ENCODE results near the gene AAGAB. TPM values are rescaled to one million over a fixed set of nuclear protein-coding genes. Genes with fewer than 3 reads are reported as not detected.
A peak's percentile ranks its signal among the peaks of the same experiment; 100 is the strongest.

Gene AAGAB
- polyA plus RNA-seq, 1 donor, result 31.1 TPM

- H3K27ac ChIP-seq (ENCODE audit: low read length), result peak overlapping the region; percentile 62
- peaks cover 10% of the 10 kb centered on the region for H3K4me1 ChIP-seq (ENCODE audit: control insufficient read depth, insufficient read depth, low read length)
Observed at GRCh38 chr15:67189326-67190051, 65.0 kb downstream of the AAGAB start.

GRCh38 chr15:67188551-67189218 lies 65.8 kb downstream of the AAGAB start:
- H3K27me3 ChIP-seq (ENCODE audit: control insufficient read depth, insufficient read depth, low read length), result no peaks in the 10 kb centered on the region
- H3K4me3 ChIP-seq (ENCODE audit: low read length), result no peak overlapping the region
- H3K27ac ChIP-seq (ENCODE audit: low read length), result peak overlapping the region; percentile 62
- H3K9me3 ChIP-seq (ENCODE audit: control insufficient read depth, low read depth, low read length), result no peaks in the 10 kb centered on the region
- H3K4me1 ChIP-seq (ENCODE audit: control insufficient read depth, insufficient read depth, low read length), result peaks cover 10% of the 10 kb centered on the region
- 67% methylated on average over 1 of the region's 8 CpGs for WGBS (ENCODE audit: insufficient coverage, low lambda C conversion rate)
- peak in 1 of 2 donors; percentile 36 for DNase-seq
- peaks cover 91% of the 10 kb centered on the region for H3K36me3 ChIP-seq (ENCODE audit: control insufficient read depth, insufficient read depth, low read length)

More at GRCh38 chr15:67189326-67190051, 65.0 kb downstream of the AAGAB start:
- H3K36me3 ChIP-seq (ENCODE audit: control insufficient read depth, insufficient read depth, low read length), result peaks cover 88% of the 10 kb centered on the region
- H3K4me3 ChIP-seq (ENCODE audit: low read length), result no peak overlapping the region
- H3K27me3 ChIP-seq (ENCODE audit: control insufficient read depth, insufficient read depth, low read length), result no peaks in the 10 kb centered on the region
- no peak for DNase-seq
- no peaks in the 10 kb centered on the region for H3K9me3 ChIP-seq (ENCODE audit: control insufficient read depth, low read depth, low read length)
- 90% methylated on average over 2 of the region's 26 CpGs for WGBS (ENCODE audit: insufficient coverage, low lambda C conversion rate)

- H3K36me3 ChIP-seq (ENCODE audit: control insufficient read depth, insufficient read depth, low read length), result peaks cover 90% of the 10 kb centered on the region
- no CpG with 5 or more reads among the region's 12 CpGs for WGBS (ENCODE audit: insufficient coverage, low lambda C conversion rate)
- H3K4me1 ChIP-seq (ENCODE audit: control insufficient read depth, insufficient read depth, low read length), result peaks cover 10% of the 10 kb centered on the region
- DNase-seq, result no peak
- no peaks in the 10 kb centered on the region for H3K9me3 ChIP-seq (ENCODE audit: control insufficient read depth, low read depth, low read length)
- no peaks in the 10 kb centered on the region for H3K27me3 ChIP-seq (ENCODE audit: control insufficient read depth, insufficient read depth, low read length)
- no peak overlapping the region for H3K4me3 ChIP-seq (ENCODE audit: low read length)
- no peak overlapping the region for H3K27ac ChIP-seq (ENCODE audit: low read length)
Observed at GRCh38 chr15:67187351-67187854, 67.1 kb downstream of the AAGAB start.

DNA sequence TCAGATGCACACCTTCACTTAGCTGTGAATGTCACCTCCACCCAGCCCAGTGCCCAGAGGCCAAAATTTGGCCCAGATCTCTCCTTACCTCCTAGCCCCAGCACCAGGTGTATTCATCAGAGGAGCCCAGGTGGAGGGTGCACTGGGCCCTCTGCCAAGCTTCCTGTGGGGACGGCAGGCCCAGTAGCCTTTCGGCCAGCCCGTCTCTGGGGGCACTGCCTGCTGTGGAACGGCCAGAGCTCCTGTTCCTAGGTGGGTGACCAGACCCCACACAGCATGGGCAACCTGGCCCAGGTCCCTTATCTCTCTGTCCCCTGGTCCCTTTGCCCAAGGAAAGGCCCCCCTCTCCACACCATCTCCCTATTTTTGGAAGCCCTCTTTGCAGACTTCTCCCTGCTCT lies 67.8 kb downstream of the AAGAB start:
- no peak overlapping the region for H3K27ac ChIP-seq (ENCODE audit: low read length)
- no peaks in the 10 kb centered on the region for H3K9me3 ChIP-seq (ENCODE audit: control insufficient read depth, low read depth, low read length)
- no peak for DNase-seq
- H3K27me3 ChIP-seq (ENCODE audit: control insufficient read depth, insufficient read depth, low read length), result no peaks in the 10 kb centered on the region
- WGBS (ENCODE audit: insufficient coverage, low lambda C conversion rate), result no CpG with 5 or more reads among the region's 4 CpGs
- H3K4me3 ChIP-seq (ENCODE audit: low read length), result no peak overlapping the region
- peaks cover 87% of the 10 kb centered on the region for H3K36me3 ChIP-seq (ENCODE audit: control insufficient read depth, insufficient read depth, low read length)
- peaks cover 10% of the 10 kb centered on the region for H3K4me1 ChIP-seq (ENCODE audit: control insufficient read depth, insufficient read depth, low read length)

GRCh38 chr15:67186226-67186649 lies 68.2 kb downstream of the AAGAB start:
- H3K27ac ChIP-seq (ENCODE audit: low read length), result no peak overlapping the region
- H3K9me3 ChIP-seq (ENCODE audit: control insufficient read depth, low read depth, low read length), result no peaks in the 10 kb centered on the region
- peaks cover 82% of the 10 kb centered on the region for H3K36me3 ChIP-seq (ENCODE audit: control insufficient read depth, insufficient read depth, low read length)
- DNase-seq, result no peak
- H3K4me1 ChIP-seq (ENCODE audit: control insufficient read depth, insufficient read depth, low read length), result peaks cover 10% of the 10 kb centered on the region
- no peaks in the 10 kb centered on the region for H3K27me3 ChIP-seq (ENCODE audit: control insufficient read depth, insufficient read depth, low read length)
- 100% methylated on average over 1 of the region's 6 CpGs for WGBS (ENCODE audit: insufficient coverage, low lambda C conversion rate)
- H3K4me3 ChIP-seq (ENCODE audit: low read length), result no peak overlapping the region

DNA sequence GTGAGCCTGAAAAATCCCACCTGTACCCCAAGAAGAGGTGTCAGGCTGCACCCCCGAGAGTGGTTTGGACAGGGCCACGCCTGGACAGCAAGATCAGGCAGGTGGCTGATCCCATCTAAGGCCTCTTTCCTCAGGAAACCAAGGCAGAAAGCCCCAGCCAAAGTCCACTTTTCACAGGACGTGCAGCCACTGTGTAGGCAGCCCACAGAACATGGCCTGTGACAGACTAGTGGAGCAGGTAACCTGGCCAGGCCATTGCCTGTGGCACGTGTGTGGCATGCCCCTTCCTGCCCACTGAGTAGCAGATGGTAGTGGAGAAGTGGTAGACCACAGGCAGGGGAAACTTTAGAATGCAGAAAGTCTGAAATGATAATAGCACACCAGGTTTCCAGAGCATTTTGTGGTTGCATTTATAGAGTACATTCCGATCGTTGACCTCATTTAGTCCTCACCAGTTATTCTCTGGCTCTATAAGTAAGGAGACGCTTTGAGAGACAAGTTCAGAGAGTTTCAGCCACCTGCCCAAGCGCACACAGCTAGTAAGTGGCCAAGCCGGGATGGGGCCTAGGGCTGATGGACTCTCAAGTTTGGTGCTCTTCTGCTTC lies 68.7 kb downstream of the AAGAB start:
- Histone ChIP-seq H3K4me1 (ENCODE audit: control insufficient read depth, insufficient read depth, low read length) (peaks cover 9% of the 10 kb centered on the region), H3K27me3 (ENCODE audit: control insufficient read depth, insufficient read depth, low read length) (no peaks in the 10 kb centered on the region), H3K36me3 (ENCODE audit: control insufficient read depth, insufficient read depth, low read length) (peaks cover 81% of the 10 kb centered on the region), H3K9me3 (ENCODE audit: control insufficient read depth, low read depth, low read length) (no peaks in the 10 kb centered on the region), H3K4me3 (ENCODE audit: low read length) (no peak overlapping the region), H3K27ac (ENCODE audit: low read length) (no peak overlapping the region)
- DNase-seq, result no peak
- 83% methylated on average over 1 of the region's 9 CpGs for WGBS (ENCODE audit: insufficient coverage, low lambda C conversion rate)

GRCh38 chr15:67185051-67185450 lies 69.4 kb downstream of the AAGAB start:
- Histone ChIP-seq H3K27me3 (ENCODE audit: control insufficient read depth, insufficient read depth, low read length) (no peaks in the 10 kb centered on the region), H3K27ac (ENCODE audit: low read length) (no peak overlapping the region), H3K4me3 (ENCODE audit: low read length) (no peak overlapping the region), H3K36me3 (ENCODE audit: control insufficient read depth, insufficient read depth, low read length) (peaks cover 80% of the 10 kb centered on the region), H3K9me3 (ENCODE audit: control insufficient read depth, low read depth, low read length) (no peaks in the 10 kb centered on the region), H3K4me1 (ENCODE audit: control insufficient read depth, insufficient read depth, low read length) (peaks cover 3% of the 10 kb centered on the region)
- DNase-seq, result no peak
- WGBS (ENCODE audit: insufficient coverage, low lambda C conversion rate), result 100% methylated on average over 2 of the region's 6 CpGs

DNA sequence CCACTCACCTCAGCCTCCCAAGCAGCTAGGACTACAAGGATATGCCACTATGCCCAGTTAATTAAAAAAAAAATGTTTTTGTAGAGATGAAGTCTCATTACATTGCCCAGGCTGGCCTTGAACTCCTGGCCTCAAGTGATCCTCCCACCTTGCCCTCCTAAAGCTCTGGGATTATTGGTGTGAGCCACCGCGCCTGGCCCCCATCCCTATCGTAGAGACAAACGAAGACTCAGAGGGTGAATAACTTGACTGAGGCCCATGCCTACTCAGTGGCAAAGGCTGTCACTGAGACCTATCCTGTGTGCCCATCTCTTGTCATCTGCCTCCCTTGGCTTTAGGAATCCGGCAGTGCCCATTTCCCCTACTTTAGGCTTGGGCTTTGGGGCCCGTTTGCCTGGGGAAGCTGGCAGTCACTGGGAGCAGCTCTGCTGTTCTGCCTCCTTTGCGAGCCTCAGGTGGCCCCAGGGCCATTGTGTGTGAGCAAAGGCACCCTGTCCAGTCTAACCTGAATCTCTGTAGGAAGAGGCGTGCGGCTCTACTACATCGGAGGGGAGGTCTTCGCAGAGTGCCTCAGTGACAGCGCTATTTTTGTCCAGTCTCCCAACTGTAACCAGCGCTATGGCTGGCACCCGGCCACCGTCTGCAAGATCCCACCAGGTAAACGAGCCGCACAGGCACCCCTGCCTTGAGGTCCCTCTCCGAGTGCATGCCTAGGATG lies 70.1 kb downstream of the AAGAB start:
- no peaks in the 10 kb centered on the region for H3K27me3 ChIP-seq (ENCODE audit: control insufficient read depth, insufficient read depth, low read length)
- WGBS (ENCODE audit: insufficient coverage, low lambda C conversion rate), result no CpG with 5 or more reads among the region's 18 CpGs
- no peak overlapping the region for H3K27ac ChIP-seq (ENCODE audit: low read length)
- no peak overlapping the region for H3K4me3 ChIP-seq (ENCODE audit: low read length)
- no peak for DNase-seq
- peaks cover 80% of the 10 kb centered on the region for H3K36me3 ChIP-seq (ENCODE audit: control insufficient read depth, insufficient read depth, low read length)
- H3K4me1 ChIP-seq (ENCODE audit: control insufficient read depth, insufficient read depth, low read length), result no peaks in the 10 kb centered on the region
- H3K9me3 ChIP-seq (ENCODE audit: control insufficient read depth, low read depth, low read length), result no peaks in the 10 kb centered on the region

DNA sequence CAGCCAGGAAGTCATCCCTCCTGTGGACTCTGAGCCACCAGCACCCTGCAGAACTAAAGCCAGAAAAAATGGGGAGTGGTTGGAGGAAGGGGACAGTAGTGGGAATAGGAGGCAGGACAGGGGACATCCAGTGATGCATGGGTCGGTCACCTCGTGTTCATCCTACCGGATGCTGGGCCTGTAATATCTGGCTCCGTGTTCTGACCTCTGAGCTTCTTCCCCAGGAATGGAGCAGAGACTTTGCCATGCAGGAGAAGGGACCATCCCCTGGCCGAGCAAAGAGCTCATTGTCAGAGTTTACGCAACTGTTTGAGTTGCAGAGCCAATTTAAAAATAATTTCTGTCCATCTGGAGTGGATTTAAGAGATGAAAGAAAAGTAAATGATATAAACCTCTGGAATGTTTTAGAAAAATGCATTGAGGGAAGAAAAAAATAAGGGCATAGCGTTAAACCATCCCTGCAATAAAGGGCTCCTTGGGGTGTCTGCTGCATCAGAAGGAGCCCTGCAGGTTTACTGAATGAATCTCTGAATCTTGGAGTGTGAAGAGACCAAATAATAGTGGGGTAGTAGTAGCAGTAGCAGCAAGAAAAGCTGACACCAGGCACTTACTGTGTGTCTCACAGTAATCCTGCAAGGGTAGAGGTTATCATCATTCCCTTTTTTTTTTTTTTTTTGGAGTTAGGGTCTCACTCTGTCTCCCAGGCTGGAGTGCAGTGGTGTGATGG lies 70.9 kb downstream of the AAGAB start:
- no peaks in the 10 kb centered on the region for H3K9me3 ChIP-seq (ENCODE audit: control insufficient read depth, low read depth, low read length)
- no peak for DNase-seq
- no peak overlapping the region for H3K4me3 ChIP-seq (ENCODE audit: low read length)
- no peaks in the 10 kb centered on the region for H3K27me3 ChIP-seq (ENCODE audit: control insufficient read depth, insufficient read depth, low read length)
- no peak overlapping the region for H3K27ac ChIP-seq (ENCODE audit: low read length)
- H3K4me1 ChIP-seq (ENCODE audit: control insufficient read depth, insufficient read depth, low read length), result no peaks in the 10 kb centered on the region
- peaks cover 79% of the 10 kb centered on the region for H3K36me3 ChIP-seq (ENCODE audit: control insufficient read depth, insufficient read depth, low read length)
- no CpG with 5 or more reads among the region's 7 CpGs for WGBS (ENCODE audit: insufficient coverage, low lambda C conversion rate)
